Stimulated activated CD8-positive, alpha-beta memory T cell treated with anti-CD3 and anti-CD28 coated beads, Interleukin-7, amount 100 ng/mL, for 24 hours (primary cell): ENCODE measurements around the gene EYS.
"Not testable (repeated sequence)": the region's sequence is repeated elsewhere in the genome, so short reads cannot be mapped to it uniquely, and the experiment has no call there.

Experiments
- DNase-seq: peaks from one replicate; pipeline ENCODE4 v3.0.0-alpha.2; 2020; ENCODE audit warnings: low read depth

The EYS gene

GRCh38 chr6:65633501-65633900, 73.5 kb downstream of the EYS start:
- DNase-seq, result no peak

DNA sequence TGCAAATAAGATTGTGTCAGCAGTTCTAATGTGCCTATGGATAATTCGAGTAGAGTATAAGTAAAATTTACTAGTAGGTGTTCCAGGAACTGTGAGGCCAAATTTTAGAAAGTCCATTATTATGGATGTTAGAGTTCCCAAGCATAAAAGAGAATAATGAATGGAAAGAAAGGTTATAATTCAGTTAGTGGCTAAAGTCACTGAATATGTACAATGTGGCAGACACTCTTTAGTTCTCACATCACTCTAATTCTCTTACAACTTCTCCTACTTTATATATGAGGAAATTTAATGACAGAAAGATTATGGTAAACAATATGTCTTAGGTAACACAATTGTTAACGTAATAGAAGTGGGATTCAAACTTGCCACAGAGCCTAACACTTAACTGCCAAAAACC, 75.3 kb downstream of the EYS start:
- no peak for DNase-seq

GRCh38 chr6:65627434-65627999, 79.5 kb downstream of the EYS start:
- not testable (repeated sequence) for DNase-seq

DNA sequence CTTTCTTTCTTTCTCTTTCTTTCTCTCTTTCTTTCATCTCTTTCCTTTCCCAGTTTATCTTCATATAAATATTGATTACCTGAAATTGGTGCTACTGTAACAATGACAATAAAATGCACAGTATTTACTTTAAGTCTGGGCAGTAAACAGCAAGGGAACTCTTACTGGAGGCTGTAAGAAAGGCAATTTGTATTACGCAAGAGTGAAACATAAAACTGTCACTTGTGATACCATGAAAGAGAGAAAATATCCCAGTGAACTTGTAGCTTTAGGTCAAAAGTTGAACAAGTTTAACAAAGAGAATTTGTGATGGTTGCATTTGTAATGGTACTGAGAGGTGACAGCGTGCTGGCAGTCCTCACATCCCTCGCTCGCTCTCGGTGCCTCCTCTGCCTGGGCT, 80.0 kb downstream of the EYS start:
- no peak for DNase-seq

- no peak for DNase-seq
Measured at GRCh38 chr6:65623566-65623965, 83.5 kb downstream of the EYS start.

GRCh38 chr6:65610746-65611145, 96.3 kb downstream of the EYS start:
- DNase-seq, result no peak

DNA sequence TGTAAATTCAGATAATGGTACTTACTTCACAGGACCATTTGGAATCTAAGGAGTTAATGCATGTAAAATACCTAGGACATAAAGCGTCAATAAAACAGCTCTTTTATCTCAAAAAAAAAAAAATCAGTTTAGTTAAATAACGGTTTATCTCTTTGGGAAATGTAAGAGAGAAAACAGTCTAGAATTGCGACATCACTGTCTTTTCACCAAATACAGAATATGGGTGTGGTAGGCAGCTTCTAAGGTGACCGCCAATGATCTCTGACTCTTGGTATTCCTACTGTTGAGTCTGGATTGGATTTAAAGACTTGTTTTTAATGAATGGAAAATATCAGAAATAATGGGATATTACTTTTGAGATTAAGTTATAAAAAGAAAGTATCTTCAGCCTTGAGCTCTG, 111.5 kb downstream of the EYS start:
- no peak for DNase-seq

- DNase-seq, result no peak
Measured at GRCh38 chr6:65570340-65570739, 136.7 kb downstream of the EYS start.

DNA sequence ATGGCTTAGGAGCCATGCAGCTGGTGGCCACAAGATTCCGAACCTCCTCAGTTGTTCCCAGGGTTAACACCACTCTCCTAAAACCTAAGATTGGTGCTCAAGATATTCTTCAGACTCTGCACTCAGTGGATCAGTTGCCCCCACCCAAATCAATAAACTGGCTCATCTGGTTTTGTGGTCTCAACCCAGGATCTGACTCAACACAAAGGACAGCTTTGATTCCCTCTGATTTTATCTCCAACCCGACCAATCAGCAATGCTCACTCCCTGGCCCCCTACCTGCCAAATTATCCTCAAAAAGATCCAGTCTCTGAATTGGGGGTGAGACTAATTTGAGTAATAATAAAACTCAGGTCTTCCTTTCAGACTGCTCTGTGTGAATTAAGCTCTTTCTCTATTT, 137.5 kb downstream of the EYS start:
- no peak for DNase-seq

GRCh38 chr6:65569056-65569455, 138.0 kb downstream of the EYS start:
- not testable (repeated sequence) for DNase-seq

DNA sequence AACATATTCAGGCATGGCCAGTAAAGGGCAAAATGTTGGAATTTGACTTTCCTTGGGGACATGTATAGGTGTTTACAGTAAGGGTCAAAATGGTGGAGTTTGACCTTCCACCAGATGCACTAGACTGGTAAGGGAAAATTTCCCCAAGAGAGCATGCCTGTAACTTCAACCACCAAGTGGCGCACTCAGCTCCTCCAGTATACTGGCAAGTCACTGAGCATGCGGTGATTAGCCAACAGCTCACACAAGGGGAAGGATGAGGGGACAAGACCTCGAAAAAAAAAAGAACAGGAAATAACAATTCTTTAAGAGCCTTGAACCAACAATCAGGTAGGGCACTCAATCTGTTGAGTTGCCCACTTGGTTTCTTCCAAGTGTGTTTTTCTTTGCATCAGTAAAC, 140.9 kb downstream of the EYS start:
- no peak for DNase-seq

- no peak for DNase-seq
Measured at GRCh38 chr6:65558071-65558470, 149.0 kb downstream of the EYS start.

DNA sequence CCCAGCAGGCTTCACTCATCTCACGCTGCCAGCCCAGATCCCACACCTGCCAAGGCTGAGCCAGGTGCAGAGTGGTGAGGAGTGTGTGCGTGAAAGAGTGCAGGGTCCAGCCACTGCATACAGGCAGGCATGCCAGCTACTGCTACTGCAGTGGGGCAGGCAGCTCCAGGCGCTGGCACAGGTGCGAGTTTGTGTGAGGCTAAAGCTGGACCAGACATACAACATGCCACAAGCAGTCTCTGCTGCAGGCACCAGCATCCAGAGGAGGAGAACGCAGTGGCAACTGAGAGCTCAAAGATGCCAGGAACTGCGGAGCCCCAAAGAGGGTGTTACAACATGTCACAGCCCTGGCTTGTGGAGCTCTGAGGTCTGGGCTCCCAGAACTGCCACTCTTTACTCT, 149.8 kb downstream of the EYS start:
- no peak for DNase-seq

GRCh38 chr6:65546894-65547293, 160.1 kb downstream of the EYS start:
- no peak for DNase-seq

GRCh38 chr6:65545920-65546319, 161.1 kb downstream of the EYS start:
- no peak for DNase-seq

DNA sequence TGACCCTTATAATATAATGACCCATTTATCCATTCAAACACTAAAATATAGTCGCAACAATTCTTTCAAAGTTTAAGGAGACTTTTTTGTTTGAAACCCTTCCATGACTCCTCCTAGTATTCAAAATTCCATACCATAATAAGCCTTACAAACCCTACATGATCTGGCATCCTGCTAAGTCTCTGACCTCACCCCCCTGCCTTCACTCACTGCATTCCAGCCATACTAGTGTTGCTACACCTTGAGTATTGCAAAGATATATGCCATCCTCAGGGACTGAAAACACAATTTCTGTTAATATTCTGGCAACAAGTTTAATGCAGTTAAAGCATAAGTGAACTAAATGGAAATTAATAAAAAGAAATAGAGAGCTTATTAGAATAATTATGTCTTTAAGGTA, 168.4 kb downstream of the EYS start:
- DNase-seq, result no peak

- DNase-seq, result no peak
Measured at GRCh38 chr6:65537600-65537999, 169.4 kb downstream of the EYS start.

- no peak for DNase-seq
Measured at GRCh38 chr6:65531533-65531932, 175.5 kb downstream of the EYS start.

DNA sequence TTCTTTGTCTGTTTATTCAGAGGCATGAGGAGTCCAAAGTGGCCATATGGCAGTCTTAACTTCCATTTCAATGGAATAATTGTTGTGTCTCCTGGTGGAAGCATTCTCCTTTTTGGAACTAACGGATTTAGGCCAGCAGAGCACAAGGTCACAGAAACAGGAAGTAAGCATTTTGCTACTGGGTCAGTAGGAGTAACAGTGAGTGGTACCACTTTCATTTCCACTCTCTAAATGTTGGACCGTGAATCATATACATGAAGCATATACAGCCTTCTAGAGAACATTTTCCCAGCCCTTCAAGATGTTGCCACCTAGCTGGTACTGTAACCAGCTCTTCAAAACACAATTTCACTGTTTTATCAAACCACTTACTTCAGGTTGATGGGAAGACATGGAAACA, 182.8 kb downstream of the EYS start:
- no peak for DNase-seq

- no peak for DNase-seq
Measured at GRCh38 chr6:65505736-65506135, 201.3 kb downstream of the EYS start.

- DNase-seq, result no peak
Measured at GRCh38 chr6:65501045-65501444, 206.0 kb downstream of the EYS start.

DNA sequence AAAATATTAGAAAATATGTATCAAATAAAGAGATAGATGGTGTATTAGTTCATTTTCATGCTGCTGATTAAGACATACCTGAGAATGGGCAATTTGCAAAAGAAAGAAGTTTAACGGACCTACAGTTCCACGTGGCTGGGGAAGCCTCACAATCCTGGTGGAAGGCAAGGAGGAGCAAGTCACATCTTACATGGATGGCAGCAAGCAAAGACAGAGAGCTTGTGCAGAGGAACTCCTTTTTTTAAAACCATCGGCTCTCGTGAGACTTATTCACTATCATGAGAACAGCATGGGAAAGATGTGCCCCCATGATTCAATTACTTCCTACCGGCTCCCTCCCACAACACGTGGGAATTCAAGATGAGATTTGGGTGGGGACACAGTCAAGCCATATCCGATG, 223.4 kb downstream of the EYS start:
- DNase-seq, result not testable (repeated sequence)

- DNase-seq, result no peak
Measured at GRCh38 chr6:65469650-65470049, 237.4 kb downstream of the EYS start.

DNA sequence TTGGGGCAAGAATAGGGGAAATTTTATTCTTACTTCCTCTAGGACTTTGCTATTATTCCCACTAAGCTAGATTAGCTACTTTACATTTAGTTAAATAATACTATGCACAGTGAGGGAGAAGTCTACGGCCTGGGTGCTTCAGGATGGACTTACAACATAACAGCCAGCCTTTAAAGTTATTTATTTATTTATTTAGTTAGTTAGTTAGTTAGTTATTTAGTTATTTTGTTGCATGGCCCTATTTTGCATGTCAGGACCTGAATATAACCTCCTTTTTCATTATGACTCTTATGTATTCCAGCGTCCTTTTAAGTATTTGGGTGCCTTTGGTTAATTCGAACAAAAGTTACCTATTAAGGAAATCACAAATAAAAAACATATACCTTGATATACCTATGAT, 238.7 kb downstream of the EYS start:
- no peak for DNase-seq

- DNase-seq, result no peak
Measured at GRCh38 chr6:65461121-65461520, 245.9 kb downstream of the EYS start.
